Renal cortical epithelial cell (primary cell): ENCODE measurements around the gene LY6G5C. TPM values are rescaled to one million over a fixed set of nuclear protein-coding genes. Genes with fewer than 3 reads are reported as not detected.
A peak's percentile ranks its signal among the peaks of the same experiment; 100 is the strongest.

Experiments
- DNase-seq: peaks from one replicate; pipeline ENCODE4 v3.0.0-alpha.2; 2011; ENCODE audit warnings: low read depth
- total RNA-seq: library from RNA; depleted of rRNA; stranded (reverse); fragments of >200 nt; gene quantifications from 2 replicates; pipeline ENCODE4 v1.2.3, GENCODE V29; 2014

Gene LY6G5C
- total RNA-seq, 1 donor from 2014 or later: 0.40 TPM

DNA sequence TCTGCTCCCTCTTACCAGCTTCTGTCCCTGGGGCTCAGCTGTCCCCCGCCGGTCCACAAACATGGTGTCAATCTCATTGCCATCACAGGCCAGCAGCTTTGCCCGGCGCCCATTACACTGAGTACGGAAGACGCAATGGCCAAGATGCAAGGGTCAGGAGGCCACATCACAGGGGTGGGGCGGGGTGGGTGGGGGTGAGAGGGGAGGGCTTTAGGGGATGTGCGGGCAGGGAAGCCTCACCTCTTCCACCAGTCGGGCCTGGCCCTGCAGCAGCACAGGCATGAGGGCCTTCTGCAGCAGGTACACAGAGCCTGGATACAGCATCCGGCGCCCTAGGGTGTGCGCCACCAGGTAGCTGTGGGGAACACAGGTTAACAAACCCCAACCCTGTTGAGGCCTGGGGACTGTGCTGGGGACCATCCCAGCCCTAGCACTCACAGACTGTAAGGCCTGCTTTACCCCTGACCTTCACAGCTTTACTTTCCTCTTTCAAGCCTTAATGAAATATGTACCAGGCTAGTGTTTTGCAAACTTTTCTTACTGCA lies 10.8 kb upstream of the LY6G5C start:
- no peak for DNase-seq

DNA sequence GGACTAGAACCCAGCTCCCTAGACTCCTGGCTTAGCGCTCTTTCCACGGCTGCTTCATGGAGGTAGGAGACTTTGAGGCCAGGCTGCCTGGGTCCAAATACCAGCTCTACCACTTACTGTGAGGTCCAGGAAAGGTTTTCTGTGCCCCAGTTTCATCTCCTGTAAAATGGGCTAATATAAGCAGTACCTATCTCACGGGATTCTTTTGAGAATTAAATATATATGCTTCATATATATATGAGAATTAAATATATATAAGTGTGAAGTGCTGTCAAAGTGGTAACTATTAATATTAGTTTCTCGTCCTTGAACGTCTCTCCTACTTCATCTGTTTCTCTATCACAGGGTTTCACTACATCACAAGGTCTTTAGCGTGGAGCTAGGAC lies 10.2 kb upstream of the LY6G5C start:
- DNase-seq: no peak

DNA sequence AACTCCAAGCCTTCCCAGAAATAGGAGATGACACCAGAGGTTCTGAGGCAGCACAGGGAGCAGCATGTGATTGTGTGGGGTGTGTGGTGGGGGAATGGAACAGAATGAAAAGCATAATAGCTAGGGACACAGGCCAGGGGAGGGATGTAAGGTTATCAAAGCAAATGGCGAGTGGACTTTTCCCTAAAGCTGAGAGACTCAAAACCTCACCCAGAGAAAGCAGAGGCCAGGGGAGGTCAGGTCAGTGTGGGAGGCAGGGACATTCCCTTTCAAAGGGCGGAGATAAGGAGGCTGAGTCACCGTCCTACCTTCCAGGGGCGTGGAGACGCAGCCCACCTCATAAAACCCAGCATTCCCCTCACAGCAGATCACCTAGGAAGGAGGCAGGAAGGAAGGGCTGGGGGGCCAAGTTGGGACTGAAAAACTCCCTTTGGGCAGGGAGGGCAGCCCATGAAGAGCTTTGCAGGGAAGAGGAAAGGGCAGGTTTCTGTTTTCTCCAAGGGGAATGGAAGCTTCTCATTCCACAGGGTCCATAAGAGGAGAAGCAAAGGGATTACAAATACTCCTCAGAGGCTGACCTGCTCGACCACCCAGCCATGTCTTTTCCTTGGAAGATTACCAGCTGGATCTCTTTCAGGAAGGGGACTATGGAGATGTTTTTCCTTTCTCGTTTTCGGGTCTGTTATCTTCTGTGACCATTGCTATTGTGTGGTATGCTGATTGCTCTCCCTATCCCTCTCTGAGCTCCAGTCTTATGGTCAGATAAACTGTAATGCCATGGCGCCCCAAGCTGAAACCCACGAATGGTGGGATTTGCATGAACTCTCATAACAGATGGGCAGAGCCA lies 9.6 kb upstream of the LY6G5C start:
- no peak for DNase-seq

DNA sequence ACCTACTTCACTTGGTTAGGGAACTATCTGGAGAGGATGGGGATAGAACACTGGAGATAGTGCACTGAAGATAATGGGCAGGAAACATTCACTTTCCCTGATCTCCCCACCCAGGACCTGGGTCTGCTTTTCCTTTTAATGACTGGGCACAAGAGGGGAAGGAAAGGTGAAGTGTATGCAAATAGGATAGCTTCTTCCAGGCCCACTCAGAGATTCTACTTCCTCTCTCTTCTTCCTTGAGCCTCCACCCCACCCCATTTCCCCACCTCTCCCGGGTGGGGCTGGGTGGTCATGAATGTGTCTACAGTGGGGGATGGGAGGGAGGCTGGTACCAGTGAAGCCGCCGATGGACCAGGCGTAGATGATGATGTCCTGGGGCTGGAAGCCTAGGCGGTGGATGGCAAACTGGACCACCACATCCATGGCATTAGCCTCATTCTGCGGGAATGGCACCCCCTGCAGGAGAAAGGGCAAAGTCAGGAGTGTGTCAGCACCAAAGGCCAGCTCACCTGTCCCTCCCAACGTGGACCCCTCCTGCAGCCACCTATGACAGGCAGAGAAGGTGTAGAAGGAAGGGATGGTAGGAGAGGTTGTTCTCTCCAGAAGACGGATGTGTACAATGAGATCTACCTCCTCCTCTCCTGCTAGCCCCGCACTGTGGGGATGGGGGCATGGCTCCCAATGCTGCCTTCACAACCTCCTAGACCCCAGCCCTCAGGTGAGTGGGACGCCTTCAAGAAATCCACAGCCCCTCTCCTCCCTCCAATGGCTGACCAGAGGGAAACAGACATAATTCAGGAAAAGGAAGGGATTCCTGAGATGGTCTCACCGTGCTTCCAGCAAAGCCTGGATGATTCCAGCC lies 8.6 kb upstream of the LY6G5C start:
- no peak for DNase-seq

DNA sequence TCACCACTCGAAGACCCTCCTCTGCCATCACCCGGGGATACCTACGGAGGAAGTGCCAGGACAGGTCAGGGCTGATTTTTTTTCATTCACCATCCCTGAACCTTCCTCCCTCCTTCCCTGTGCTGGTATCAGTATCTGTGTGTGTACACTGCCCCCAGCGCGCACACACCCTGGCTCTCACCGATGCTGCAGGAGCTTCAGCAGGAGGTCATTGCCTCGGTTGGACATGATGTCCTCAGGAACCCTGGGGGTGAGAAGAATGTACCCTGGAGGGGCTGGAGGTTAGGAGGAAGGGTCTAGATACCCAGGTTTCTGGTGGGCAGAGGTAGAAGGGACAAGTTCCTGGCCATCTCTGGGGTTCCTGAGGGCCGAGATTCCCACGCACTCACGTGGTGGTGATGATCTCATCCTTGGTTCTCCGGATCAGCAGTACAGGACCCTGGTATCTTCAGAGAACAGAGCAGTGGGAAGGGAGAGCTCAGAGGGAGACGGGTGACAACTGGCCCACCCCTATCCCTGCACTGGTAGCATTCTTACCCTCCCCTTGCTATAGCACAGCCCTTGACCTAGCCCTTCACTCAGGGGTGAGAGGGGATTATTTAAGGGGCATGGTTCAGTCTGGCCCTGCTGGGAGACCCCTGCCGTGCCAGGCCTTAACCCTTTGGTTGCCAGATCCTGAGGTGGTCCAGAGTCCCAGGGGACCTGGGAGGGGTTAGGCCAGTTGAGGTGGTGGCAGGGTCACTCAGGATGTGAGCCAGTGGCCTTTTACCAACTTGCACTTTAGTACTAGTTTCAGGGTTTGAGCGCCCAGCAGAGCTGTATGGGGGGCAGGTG lies 7.2 kb upstream of the LY6G5C start:
- no peak for DNase-seq

DNA sequence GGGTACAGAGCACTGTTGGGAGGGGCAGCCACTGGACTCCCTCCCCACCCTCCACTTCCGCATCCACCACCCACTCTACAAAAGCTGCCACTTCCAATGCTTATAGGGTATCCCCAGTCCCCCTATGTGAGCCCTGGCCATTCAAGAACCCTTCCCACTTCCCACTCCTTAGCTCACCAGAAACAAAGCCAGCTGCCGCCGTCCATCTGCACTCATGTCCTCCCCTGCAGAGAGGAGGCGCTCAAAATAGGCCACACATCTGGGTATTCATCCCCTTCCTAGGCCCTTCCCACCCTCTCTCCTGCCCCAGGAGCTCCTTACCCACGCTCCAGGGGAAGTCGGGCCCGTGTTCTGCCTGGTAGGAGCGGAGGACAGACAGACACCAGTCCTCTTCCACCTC lies 6.5 kb upstream of the LY6G5C start:
- no peak for DNase-seq

DNA sequence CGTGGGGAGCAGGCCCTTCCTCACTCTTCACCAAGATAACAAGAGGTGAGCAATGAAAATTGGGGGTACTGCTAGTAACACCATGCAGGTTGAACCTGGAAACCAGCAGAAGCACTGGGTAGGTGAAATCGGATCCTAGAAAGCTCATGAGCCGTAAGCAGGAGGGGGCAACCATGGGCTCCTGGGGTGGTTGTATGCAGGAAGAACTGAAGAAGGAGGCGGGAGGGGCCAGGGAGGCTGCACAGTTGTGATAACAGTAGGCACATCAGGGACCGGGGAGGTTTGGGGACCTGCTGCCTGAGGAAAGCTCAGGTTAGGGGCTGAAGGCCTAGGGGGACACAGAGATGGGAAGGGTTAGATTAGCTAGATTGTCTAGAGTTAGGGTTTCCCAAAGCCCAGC lies 5.6 kb upstream of the LY6G5C start:
- DNase-seq: no peak

DNA sequence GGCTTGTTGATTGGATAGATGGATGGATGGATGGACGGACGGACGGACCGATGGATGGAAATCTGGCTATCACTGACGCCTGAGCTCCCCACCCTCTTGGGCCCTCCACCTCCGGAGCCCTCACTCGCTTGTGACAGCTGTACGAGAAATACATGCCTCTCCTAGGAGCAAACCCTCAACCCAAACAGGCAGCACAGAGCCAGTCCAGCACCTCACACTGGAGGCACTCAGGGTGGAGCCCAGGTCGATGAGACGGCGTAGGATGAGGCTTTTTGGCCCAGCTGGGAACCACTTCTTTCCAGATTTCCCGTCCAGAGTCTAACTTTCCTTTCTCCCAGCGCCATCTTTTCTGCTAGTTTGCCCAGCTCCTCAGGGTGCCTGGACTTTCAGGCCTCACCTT lies 2.7 kb upstream of the LY6G5C start:
- no peak for DNase-seq

DNA sequence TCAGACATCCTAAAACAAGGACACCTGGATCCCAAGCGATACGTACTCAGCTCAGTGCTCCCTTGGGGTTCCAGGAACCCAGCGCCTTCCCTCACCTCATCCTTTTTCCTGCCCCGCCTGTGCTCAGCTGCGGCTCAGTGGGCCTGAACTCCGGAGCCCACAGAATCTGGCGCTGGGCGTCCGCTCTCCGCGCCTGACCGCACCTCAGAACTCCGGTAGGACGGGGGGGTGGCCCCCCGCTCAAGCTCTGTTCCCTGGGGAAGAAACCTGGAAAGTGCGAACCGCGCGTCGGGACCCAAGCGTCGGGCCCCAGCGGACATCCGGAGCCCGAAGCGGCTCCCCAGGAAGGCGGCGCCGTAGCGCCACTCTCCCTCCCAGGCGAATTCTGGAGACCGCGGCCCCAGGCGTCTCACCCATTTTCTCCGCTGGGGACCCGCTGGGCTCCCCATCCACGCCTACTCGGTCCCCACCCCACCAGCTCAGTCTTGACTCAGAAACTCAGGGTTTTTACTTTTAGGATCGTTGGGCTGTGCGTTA lies 336 bp upstream of the LY6G5C start:
- DNase-seq: peak; percentile 53

DNA sequence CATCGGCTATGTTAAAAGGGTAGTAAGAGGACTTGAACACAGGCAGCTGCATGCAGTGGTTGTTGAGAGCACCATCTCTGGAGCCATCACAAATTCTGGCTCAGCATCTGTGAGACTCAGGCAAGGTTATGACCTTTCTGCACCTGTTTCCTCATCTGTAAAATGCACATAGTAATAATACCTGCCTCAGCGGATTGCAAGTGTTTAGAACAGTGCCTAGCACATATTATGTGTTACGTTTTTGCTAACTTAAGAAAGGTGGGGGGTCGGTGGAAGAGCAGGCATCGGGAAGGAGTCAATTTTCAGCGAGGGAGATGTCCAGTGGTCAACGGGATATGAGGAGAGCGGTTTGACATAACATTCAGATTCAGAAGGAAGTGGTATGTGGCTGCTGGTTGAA lies 2.9 kb downstream of the LY6G5C start:
- DNase-seq: no peak

DNA sequence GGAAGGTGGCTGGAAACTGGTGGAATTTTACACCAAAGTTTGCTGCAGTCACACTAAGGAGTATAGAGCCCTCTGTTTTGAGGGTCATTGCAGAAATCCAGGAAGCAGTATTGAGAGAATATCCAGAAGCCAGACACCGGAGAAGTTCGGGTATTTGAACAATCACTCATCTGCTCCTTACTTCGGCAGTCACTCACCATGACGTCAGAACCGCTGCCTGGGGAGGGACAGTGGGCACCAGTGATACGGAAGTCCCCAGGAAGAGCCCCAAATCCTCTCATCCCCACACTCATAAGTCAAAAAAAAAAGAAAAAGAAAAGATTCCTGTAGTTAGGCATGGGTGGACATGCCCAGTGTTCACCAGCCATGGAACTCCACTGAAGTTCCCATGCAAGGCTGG lies 4.0 kb downstream of the LY6G5C start:
- DNase-seq: no peak

DNA sequence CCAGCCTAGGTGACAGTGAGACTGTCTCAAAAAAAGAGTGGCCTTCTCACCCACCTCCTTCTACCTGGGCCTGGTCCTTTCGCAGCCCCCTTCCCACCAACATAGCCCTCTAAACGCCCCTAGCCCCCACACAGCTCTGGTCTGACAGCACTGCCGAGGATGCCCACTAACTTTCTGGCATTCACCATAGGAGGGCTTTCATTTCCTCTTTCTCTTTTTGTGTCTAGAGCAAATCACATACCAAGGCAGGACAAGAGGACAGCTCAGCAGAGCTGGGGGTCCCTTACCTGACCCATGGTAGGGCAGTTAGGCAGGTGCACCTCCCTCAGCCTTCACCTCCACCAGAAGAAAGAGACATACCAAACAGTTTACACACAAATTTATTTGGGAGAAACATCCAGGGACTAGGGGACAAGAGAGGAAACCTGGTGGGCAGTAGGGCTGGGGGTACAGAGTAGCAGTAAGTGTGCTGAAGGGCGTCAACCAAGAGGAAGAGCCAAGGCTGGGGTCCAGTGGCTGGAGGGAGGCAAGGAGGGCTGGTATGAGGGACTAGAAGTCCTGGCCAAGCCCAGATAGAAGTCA lies 4.5 kb downstream of the LY6G5C start:
- DNase-seq: no peak

DNA sequence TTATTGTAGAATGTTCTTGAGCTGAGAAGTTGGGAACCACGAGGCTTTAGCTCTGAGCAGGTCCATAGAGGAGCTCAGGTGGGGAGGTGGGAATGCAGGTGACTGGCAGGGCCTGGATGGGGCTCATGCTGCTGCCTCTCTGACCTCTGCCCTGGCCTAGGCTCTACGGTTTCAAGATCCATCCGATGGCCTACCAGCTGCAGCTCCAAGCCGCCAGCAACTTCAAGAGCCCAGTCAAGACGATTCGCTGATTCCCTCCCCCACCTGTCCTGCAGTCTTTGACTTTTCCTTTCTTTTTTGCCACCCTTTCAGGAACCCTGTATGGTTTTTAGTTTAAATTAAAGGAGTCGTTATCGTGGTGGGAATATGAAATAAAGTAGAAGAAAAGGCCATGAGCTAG lies 11.2 kb downstream of the LY6G5C start, which contains the start of gene LY6G5B:
TSS of gene LY6G5B (plus strand) at position 301 of the 400 bp plus-strand sequence. CDS start 975 bp downstream, outside the sequence.
- DNase-seq: no peak

DNA sequence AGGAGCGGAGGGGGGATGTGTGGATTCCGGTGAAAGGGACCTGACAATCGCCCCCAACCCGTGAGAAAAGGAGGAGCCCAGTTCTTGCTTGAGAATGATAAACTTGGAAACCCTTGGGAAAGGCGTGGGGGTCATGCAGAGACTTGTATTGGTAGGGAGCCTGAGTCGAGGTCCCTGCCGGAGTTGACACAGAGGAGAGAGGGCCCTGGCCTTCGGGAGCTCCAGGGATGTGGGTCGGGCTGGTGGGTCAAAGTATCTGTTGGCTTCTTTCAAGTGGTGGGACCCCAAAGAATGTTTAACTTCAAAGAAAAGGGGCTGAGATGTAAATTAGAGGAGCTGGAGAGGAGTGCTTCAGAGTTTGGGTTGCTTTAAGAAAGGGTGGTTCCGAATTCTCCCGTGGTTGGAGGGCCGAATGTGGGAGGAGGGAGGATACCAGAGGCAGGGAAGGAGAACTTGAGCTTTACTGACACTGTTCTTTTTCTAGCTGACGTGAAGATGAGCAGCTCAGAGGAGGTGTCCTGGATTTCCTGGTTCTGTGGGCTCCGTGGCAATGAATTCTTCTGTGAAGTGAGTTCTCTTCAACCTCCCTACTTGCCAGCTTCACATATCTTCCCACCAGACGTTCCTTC lies 14.4 kb downstream of the LY6G5C start:
- DNase-seq: no peak

DNA sequence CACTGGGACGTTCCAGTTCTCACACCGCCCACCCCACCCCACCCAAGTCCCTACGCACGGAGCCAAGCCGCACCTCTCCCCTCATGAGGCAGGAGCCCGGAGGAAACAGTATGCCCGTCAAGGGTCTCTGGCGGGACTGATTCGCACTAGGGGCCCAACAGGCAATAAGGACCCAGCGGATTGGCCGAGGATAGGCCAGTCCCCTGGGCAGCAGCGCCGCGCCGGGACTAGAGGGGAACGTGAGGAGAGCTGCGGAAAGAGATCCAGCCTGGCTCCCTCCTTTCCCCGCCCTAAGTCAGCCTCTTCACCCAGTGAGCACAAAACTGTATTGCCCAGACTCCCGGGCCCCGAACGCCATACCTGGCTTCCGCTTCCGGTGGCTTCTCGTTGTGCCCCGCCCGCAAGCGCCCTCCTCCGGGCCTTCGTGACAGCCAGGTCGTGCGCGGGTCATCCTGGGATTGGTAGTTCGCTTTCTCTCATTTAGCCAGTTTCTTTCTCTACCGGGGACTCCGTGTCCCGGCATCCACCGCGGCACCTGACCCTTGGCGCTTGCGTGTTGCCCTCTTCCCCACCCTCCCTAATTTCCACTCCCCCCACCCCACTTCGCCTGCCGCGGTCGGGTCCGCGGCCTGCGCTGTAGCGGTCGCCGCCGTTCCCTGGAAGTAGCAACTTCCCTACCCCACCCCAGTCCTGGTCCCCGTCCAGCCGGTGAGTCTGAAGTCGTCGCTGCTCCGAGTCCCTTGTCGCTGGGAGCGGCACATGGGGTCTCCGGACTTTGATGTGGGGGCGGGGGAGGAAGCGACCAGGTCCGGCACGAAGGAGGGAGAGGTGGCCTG lies 15.1 kb downstream of the LY6G5C start, which contains the start of gene CSNK2B:
TSS of gene CSNK2B (plus strand) at position 580 of the 836 bp plus-strand sequence. CDS start 752 bp downstream, outside the sequence.
- peak; percentile 94 for DNase-seq

DNA sequence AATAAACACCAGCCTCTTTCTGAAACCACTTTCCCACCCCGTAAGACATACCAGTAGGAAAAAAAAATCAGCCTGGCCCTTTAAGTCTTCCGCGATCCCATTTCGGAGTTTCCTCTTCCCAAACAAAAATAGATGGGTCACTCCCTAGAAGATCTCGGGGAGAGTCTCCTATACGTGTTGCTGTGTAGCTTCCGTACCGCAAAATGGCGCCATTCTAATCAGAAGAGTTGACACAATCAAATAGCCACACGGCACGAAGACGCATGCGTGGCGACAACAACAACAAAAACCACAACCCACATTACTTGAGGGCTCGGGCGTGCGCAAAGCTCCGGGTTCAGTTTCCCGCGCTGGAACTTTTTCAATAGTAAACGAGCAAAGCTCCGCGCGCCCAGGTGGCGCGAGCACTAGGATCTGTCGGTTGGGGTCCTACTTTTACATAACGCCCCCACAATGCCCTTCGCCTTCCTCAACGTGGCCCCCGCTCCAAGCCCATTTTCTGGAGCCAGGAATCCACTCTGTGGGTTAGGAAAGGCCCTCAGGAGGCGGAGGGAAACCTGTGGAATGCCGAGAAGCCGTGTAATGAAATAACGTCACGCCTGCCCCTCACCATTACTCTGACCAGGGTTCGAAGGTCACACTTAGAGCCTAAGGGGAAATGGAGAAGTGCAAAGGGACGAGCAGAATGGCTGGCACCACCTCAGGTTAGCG lies 15.9 kb downstream of the LY6G5C start, which contains the start of gene GPANK1:
TSS of gene GPANK1 (minus strand) at position 208 of the 711 bp plus-strand sequence. CDS start 519 bp downstream, outside the sequence.
- peak; percentile 92 for DNase-seq

DNA sequence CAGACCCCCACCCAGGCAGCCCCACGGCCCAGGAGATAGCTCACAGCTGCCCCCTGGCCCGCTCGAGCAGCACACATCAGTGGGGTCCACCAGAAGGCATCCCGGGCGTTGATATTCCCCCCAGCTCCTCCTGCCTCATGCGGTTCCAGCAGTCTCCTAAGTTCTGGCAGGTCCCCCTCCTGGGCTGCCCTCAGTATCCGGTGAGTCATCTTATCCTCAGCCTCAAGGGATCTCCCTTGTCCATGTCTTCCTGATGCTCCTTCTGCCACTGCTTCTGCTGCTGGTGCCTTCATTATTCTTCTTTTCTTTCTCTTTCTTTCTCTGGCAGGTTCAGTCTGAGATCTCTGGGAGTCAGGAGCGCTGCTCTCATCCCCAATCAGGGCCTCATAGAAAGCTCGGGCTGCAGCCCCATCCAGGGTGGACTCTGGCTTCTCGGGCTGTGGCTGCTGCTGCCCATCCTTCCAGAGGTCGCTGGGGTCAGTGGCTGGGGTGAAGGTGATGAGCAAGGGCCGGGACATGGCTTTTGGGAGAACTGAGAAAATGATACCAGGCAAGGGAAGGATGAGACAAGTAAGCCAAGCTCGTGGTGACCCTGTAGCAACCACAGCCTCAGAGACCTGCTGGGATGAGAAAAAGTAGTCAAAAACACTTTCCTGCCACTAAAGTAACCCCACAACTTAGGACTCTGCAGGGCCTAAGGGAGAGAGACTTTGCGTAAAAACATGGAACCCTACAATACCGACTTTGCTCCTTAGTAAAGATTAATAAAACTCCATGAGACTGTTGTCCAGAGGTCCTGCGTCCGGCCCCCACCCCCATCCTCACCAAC lies 16.7 kb downstream of the LY6G5C start:
- peak; percentile 68 for DNase-seq
